NCI-H1092 treated with DMSO at 0.1 percent for 48 hours (cell line): Measurements from ENCODE around the gene ZNF804A.

ENCODE experiments used
- DNase-seq: peaks from one replicate; lab custom pipeline; 2025; lab: John Stamatoyannopoulos, UW

ZNF804A gene

DNA sequence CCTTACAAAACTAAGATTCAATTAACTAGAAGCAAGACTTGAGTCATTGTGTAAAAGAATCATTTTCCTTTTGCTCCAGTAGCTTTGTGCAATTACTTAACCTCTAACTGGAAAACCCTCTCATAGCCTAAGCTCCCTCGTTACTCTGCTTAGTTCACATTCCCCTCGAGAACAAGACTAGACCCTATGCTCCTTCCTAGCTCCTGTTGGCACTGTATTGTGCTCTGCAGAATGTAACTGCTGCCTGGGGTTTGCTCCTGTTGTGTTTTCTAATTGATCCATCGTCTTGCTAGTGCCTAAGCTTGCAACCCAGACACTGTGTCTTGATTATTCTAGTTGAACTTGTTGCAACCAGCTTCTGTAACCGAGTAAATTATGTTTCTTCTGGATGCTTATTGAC, 347.0 kb downstream of the ZNF804A start:
- no peak for DNase-seq

GRCh38 chr2:184945824-184946223, 347.5 kb downstream of the ZNF804A start:
- DNase-seq, result no peak

- no peak for DNase-seq
These were observed 358.5 kb downstream of the ZNF804A start for GRCh38 chr2:184956856-184957255.

DNA sequence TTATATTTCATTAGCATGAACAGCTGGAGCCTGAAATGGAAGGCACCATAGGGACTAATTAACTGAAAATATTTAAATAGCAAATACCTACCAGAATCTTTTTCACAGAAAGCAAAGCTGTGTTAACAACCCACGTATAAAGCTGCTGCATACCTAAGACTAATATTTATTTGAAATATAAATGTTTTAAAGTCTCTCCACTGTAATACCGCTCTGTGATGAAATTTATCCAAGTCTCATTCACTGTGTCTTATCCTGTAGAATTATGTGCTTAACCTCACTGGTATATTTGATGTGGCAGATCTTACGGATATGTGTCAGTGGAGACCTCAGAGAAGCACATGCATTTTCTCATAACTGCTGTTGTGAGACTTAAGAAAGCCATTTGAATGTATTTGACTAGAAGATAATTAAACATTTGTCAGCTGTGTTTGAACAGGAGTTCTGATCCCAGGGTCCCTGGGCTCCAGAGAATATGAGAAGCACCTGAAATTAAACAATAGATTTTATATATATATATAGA, 373.3 kb downstream of the ZNF804A start:
- DNase-seq, result no peak
